HG03159 (cell line): Measurements from ENCODE around the gene OR13F1.
"Not testable (repeated sequence)": the region's sequence is repeated elsewhere in the genome, so short reads cannot be mapped to it uniquely, and the experiment has no call there.

Experiments used
- ATAC-seq: cut with Tn5 transposase; IDR thresholded peaks from one replicate; pipeline ENCODE4 v1.9.1; 2021; ENCODE audit warnings: mild to moderate bottlenecking, moderate library complexity; ENCODE audit not compliant: unreplicated experiment

The OR13F1 gene

GRCh38 chr9:104503963-104504362 is at the start of gene OR13F1:
Gene OR13F1, plus strand, starts transcription at chr9:104504263. Its CDS starts 0 bp downstream, at chr9:104504263.
- no peak for ATAC-seq

GRCh38 chr9:104456831-104457230 is 47.2 kb upstream of the OR13F1 start:
- no peak for ATAC-seq

GRCh38 chr9:104463864-104464263 is 40.2 kb upstream of the OR13F1 start:
- no peak for ATAC-seq

- ATAC-seq, result no peak
Observed at GRCh38 chr9:104468261-104468660, 35.8 kb upstream of the OR13F1 start.

- ATAC-seq, result no peak
Observed at GRCh38 chr9:104482921-104483570, 21.0 kb upstream of the OR13F1 start.

GRCh38 chr9:104485014-104485413 is 19.0 kb upstream of the OR13F1 start:
- no peak for ATAC-seq

- no peak for ATAC-seq
Observed at GRCh38 chr9:104494808-104495207, 9.3 kb upstream of the OR13F1 start.

- ATAC-seq, result no peak
Observed at GRCh38 chr9:104503440-104503839, 623 bp upstream of the OR13F1 start.

- no peak for ATAC-seq
Observed at GRCh38 chr9:104506565-104506964, 2.5 kb downstream of the OR13F1 start.

GRCh38 chr9:104514901-104515300 is 10.8 kb downstream of the OR13F1 start:
- no peak for ATAC-seq

- not testable (repeated sequence) for ATAC-seq
Observed at GRCh38 chr9:104520241-104520640, 16.2 kb downstream of the OR13F1 start.

- no peak for ATAC-seq
Observed at GRCh38 chr9:104527109-104527508, 23.0 kb downstream of the OR13F1 start, which contains the start of gene OR13C4. Gene OR13C4, minus strand, starts transcription at chr9:104527209. Its CDS starts 0 bp downstream, at chr9:104527209.

GRCh38 chr9:104536756-104537155 is 32.7 kb downstream of the OR13F1 start, which contains the start of gene OR13C3:
Gene OR13C3, minus strand, starts transcription at chr9:104536856. Its CDS starts 133 bp downstream, at chr9:104536723.
- no peak for ATAC-seq

GRCh38 chr9:104539275-104539674 is 35.2 kb downstream of the OR13F1 start:
- no peak for ATAC-seq

- no peak for ATAC-seq
Observed at GRCh38 chr9:104544644-104545043, 40.6 kb downstream of the OR13F1 start.

- ATAC-seq, result no peak
Observed at GRCh38 chr9:104553261-104553660, 49.2 kb downstream of the OR13F1 start.
